ENCODE measurements around the gene NSMCE1.

Gene NSMCE1

DNA sequence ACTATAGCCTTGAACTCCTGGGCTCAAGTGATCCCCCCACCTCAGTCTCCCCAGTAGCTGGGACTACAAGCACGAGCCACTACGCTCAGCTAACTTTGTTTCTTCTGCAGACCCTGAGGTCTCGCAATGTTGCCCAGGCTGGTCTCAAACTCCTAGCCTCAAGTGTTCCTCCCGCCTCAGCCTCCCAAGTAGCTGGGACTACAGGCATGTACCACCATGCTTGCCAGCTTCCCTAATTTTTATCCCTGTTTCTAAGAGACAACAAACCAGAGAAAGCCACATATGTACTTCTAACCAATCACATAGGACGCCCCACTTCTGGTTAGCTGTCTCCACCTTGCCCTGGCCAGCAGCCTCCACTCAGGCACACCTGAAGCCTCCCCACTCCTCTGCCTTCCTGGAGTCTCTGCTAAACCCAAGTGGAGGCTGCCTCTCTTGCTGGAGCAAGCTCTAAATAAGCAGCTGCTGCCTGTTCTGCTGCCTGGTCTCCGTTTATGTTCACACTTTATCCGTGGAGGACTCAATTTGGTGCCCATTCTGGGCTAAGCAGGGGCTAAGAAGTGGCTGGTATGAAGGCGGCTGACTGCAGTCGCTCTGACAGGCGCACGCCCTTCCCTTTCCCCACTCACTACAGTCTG lies 24.7 kb downstream of the NSMCE1 start:
- no peak for DNase-seq (ENCODE audit: low spot score)

DNA sequence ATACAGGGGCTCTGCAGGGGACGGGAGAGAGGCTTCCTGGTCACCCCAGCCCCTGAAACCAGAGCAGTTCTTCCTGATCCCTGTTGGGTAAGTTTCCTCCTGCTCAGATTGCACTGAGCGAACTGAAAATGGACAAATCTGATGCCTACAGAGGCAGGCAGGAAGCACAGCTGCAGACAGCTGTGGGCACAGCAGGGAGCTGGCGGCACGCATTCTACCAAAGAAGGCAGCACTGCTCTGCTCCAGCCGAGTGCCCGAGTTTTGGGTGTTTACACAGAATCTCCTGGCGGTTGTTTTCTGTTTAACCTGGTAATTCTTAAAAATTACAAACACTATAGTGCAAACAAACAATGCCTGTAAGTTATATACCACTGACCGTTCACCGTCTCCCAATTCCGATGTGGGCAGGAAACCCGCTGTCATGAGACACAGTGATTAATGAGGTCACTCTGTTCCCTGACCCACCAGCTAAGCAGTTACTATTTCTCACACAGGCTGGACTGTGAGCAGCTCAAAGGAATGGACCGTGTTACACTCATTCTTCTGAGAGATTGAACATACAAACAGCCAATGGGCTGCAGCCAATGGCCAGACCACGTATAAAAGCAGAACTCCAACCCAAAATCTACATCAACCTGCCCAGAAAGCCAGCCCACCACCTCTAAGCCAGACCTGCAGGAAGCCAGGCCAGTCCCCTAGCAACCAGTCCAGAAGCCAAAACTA lies 25.5 kb downstream of the NSMCE1 start:
- peak; percentile 83 for DNase-seq (ENCODE audit: low spot score)

DNA sequence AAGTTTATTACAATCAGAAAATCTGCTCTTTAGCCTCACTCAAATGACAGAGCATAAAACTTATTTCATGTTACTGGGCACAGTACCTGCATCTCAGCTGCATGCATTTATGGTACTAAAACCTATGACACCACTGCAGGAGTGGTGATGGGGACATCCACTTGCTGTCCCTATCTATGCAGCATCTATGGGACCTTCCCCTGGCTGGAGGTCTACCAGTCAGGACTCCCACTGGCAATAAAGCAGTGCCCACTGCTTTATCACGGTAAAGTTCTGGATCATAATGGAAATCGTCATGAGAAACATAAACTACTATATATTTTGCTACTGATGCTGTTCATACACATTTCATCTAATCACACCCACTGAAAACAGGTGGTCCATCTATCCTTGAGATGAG lies 26.2 kb downstream of the NSMCE1 start:
- no peak for DNase-seq (ENCODE audit: low spot score)

DNA sequence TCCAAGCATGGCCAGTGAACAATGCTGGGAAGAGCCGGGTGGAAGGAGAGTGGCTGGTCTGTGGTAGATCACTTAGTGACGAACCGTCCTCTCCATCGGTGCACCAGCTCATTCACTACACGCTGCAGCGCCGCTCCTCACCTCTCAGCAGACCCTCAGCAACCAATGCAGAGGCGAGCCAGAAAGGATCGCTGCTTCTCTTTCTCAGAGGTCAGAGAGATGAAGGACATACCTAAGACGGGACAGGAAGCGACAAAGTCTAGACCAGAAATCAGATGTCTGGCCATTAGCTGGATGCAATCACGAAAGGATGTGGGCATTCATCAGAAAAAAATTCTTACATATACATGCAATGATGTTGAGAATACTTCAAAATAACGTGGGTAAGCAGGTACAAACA lies 26.9 kb downstream of the NSMCE1 start:
- DNase-seq (ENCODE audit: low spot score) = no peak

DNA sequence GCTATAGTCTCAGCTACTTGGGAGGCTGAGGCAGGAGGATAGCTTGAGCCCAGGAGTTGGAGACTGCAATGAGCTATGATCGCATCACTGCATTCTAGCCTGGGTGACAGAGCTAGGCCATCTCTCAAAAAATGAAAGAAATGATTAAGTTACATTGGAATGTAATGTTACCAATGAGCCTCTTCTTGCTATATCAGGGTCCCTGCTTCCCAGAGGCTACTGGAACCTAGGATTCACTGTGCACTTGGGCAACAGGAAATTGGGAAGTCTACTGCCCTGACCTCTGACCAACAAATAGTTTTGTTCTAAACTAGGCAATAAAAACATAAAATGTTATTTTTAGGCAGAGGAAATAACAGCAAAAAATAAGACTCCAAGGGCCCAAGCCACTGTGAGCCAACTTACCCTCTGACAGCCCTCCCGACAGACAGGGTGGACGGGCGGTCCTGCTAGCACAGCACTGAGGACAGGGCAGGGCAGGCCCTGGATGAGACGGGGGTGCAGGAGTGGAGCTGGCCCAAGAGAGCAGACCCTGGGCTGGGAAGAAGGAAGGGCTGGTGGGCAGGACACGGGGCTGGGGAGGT lies 27.5 kb downstream of the NSMCE1 start:
- DNase-seq (ENCODE audit: low spot score) = peak; percentile 70

DNA sequence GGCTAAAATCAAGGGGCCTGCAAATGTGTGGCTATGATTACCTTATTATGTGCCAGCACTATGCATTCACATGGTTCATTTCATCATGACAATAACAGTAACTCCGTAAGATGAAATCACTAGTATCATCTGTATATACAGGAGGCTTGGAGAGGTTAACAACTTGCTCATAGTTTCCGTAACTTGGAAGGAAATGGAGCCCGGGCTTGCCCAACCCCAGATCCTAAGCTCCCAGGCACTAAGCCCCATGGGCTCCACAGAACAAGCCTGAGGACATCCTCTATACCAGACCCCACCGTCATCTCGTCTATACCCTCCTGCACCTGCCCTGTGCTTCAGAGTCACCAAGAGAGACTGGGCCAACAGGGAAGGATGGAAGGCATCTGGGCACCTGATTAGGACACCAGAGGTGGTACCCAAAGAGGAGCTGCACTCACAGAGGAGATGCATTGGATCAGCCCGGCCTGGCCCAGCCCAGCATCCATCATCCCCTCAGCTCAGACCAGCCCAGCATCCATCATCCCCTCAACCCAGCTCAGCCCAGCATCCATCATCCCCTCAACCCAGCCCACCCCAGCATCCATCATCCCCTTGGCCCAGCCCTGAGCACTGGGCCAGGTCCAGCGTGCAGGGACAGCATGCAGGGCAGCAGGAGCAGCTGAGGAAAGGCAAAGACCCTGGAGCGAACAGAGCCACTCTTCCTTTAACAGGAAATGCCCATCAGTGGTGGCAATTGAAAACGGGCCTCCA lies 28.5 kb downstream of the NSMCE1 start:
- DNase-seq (ENCODE audit: low spot score) = no peak

DNA sequence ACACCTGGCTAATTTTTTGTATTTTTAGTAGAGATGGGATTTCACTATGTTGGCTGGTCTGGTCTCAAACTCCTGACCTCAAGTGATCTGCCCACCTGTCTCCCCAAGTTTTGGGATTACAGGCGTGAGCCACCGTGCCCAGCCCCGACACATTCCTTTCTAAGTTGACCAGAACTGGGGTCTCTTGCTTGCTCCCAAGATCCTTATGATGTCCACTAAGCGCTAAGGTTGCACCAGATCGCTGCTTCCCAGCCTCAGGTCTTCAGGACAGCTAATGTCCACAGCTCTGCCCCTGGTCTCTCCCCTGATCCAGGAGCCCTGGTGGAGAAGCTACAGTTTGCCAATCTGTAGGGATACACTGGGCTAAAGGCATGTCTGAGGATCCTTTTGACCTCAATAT lies 29.5 kb downstream of the NSMCE1 start:
- no peak for DNase-seq (ENCODE audit: low spot score)

DNA sequence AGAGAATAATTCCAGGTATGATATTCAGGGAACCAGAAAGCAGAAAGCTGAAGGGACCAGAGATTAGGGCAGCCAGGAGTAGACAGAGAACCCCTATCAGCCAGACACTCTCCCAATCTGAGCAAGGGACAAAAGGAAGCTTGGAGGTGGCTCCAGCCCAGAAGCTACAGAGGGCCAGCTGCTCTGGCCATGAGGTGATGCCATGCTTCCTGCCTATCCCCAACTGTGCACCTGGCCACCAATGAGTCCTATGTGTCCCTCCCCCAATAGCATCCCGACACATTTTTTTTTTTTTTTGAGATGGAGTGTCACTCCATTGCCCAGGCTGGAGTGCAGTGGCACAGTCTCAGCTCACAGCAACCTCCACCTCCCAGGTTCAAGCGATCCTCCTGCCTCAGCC lies 30.0 kb downstream of the NSMCE1 start:
- DNase-seq (ENCODE audit: low spot score) = no peak

DNA sequence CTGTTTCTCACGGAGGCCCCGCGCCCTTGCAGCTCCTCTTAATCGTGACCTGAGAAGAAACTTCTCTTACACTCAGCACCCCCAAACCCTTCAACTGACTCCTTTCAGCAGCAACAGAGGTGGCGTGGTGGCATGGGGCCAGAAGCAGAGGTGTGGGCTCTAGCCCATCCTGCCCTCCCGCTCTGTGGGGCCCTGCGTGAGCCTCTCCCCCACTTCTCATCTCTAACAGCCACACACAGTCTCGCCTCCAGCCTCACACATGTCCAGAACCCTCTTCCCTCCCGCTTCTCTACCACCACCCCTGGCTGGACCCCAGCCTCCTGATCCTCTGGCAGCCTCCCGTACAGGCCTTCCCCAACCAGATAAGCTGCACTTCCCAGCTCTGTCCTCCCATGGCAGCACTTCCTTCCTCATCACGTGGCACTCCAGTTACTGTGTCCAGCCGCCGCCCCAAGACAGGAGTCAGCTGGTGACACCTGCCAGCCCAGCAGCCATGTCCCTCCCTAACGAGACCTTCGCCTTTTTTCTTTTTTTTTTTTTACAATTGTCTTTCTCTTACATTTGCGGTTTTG lies 30.5 kb downstream of the NSMCE1 start:
- no peak for DNase-seq (ENCODE audit: low spot score)

DNA sequence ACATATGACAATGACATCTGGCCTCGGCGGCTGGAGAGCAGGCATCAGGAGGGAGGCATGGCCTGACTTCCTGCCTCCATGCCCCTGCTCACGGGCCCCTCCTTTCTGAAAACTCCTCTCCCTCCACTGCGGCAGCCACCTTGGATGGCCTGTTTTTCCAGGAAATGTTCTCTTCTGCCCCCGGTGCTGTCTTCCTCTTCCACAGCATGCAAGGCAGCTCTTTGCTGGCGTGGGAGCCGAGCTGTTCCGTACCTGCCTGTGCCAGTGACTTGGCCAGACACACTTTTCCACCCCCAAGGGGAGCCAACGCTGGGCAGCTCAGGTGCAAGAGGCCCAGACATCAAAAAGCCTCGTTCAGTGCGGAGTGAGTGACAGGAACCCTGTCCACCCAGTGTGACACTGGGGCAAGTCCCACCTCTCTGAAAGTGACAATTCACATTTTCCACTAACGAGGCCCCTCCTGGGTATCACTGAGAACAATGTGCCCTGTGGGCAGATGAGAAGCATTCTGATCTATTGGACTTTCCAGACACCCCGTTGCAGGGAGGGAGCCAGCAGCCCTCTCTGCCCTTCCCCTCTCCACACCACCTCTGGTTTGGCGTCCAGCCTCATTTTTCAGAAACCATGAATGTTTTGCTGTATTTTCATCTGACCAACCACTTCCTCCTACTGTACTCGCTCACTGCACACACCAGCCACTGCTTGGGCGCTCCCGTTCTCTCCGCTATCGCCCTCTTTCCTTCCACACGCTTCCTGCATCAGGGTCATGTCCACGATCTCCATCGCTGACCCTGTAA lies 31.2 kb downstream of the NSMCE1 start:
- no peak for DNase-seq (ENCODE audit: low spot score)

DNA sequence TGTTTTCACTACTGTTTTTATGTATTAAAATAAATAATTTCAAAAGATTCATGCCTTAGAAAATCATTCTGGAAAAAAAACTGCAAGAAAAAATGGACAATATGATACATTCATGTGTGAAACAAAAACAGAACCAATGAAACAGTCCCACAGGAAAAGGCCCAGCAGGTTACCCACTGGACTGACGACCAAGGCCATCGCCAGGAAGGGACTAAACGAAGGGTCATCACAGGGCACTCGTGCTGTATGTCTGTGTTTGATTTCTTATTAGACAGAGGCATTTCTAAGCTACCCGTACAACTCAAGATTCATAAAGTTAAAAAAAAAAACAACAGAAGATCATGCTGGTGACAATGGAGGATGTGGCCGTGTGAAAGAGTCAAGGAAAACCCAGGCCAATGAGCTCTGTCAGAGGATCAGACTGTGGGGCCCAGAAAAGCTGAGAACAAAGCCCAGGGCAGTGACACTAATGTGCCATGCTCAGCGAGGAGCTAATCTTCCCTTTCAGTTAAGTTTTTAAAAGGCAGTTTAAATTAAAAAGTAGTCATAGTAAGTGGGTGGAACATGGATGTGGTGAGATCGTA lies 31.8 kb downstream of the NSMCE1 start:
- DNase-seq (ENCODE audit: low spot score) = no peak

DNA sequence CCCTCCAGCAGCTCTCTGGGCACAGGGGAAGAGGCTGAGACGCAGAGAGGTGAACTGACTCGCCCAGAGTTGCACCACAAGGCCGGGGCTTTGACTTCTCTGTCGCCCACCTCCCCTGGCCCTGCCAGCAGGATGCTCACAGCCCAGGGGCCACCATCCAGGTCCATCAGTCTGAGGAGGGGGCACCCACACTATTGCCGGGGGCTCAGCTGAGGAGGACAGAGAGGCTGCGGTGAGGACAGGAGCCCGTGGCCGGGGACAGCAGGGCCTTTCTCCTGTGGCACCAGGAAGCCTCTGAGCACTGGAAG lies 32.7 kb downstream of the NSMCE1 start:
- DNase-seq (ENCODE audit: low spot score) = no peak

DNA sequence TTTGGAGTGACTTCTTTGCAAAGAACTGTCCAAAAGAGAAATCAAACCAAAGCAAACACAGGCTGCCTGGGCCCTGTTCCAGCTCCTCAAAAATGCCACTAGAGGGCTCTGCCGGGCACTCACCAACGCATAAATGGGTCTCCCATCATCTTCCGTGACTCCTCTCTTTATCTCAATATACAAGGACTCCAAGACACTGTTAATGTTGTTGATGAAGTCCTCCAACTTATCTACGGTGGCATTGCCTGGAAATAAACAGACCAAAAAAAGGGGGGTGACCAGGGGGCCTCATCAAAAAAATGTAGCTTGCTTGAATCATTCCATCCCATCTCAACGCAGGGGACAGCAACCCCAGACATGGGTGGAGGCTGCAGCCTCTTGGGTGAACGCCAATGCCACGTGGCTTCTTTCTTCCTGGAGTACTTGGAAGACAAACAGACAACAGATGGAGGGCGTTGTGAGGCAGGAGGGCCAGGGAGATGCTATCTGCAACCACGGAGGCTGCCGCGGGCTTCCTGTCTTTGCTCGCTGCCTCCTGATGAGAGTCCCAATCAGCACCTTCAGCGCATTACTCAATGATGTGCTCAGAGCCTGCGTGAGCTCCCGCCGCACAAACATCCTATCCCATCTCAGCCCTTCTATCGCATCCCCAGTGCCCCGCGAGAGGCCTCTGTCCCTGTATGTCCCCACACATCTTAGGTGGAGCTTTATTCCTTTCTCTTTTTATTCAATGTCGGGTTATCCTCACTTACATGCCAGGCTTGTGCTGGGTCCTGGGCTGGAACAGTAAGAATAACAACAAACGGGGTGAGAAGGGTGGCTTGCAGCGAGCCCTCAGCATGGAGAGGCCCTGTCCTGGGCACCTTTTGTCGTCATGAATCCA lies 33.3 kb downstream of the NSMCE1 start:
- DNase-seq (ENCODE audit: low spot score) = peak; percentile 67

DNA sequence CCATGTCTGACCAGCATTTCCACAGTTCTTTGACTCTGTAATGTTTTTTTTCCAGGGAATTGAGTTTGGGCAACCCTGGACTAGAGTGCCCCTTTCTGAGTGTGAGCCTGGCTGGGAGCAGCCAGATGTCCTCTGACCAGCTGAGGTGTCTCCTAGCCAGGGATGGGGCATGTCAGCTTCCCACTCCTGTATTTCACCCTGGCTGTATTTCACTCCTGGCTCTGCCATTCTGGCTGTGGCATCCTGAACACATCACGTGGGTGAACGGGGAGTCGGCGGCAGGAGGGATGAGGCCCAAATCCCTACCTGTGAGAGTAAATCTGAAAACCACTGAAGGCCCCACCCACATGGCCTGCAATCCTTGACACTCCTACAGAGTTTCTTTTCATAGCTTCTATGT lies 34.0 kb downstream of the NSMCE1 start:
- DNase-seq (ENCODE audit: low spot score) = no peak

DNA sequence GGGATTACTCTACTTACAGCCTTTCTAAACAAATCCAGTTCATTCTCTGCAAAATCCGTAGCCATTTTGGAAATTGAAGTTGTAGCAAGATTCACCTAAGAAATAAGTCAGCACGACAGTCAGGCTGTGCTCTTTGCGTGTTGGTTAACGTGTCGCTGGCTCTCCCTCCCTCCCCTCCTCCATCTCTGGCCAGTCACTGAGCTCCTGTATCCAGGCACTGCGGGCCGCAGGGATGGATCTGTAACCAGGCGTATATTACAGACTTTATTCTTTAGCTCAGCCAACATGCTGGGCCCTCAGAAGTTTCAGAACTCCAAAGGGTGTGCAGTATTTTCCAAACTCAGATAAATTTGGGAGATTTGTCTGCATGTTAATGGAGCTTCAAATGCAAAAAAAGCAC lies 34.4 kb downstream of the NSMCE1 start:
- no peak for DNase-seq (ENCODE audit: low spot score)

DNA sequence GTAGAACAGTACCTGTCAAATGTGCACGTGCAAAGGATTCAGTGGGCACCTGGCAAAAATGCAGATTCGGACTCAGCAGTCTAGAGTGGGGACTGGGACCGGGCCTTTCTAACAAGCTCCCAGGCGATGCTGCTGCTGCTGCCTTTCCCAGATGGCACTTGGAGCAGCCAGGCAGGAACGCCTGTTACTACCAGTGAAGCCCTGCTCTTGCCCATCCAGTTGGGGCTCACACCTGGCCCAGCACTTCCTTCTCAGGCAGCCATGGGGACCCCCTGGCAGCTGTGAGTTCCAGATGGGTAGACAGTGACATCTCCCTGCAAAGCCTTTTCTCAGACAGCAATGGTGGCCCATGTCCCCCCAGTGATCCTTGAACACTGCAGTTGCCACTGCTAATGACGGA lies 34.8 kb downstream of the NSMCE1 start:
- no peak for DNase-seq (ENCODE audit: low spot score)

DNA sequence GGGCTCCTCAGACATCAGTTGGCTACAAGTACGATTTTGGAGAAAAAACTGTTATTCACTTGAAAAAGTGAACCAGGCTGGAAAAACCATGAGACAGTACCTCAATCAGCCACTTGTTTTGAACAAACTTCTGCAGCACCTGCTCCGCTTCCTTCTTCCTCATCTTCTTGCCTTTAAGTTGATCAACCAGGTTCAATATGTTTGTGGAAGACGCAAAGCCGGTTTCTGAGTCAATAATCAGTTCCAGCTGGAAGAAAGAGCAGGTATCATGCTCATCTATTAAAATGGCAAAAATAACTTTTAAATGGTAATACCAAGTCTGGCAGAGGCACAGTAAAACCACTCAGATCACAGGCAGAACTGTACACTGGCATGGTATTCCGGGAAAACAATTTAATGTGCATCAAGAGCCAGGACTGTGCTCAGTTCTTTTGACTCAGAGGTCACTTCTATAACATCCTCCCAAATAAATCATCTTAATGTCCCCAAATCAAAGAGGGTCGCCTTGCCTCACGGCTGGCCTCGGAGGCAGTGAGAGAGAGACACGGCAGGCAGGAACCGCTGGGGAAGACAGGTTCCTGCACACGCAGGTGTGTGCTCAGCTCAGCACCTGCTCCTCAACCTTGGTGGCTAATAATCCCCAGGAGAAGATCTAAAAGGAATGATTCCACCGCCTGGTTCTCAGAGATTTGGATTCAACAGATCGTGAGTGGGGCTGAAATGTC lies 35.5 kb downstream of the NSMCE1 start:
- DNase-seq (ENCODE audit: low spot score) = no peak

DNA sequence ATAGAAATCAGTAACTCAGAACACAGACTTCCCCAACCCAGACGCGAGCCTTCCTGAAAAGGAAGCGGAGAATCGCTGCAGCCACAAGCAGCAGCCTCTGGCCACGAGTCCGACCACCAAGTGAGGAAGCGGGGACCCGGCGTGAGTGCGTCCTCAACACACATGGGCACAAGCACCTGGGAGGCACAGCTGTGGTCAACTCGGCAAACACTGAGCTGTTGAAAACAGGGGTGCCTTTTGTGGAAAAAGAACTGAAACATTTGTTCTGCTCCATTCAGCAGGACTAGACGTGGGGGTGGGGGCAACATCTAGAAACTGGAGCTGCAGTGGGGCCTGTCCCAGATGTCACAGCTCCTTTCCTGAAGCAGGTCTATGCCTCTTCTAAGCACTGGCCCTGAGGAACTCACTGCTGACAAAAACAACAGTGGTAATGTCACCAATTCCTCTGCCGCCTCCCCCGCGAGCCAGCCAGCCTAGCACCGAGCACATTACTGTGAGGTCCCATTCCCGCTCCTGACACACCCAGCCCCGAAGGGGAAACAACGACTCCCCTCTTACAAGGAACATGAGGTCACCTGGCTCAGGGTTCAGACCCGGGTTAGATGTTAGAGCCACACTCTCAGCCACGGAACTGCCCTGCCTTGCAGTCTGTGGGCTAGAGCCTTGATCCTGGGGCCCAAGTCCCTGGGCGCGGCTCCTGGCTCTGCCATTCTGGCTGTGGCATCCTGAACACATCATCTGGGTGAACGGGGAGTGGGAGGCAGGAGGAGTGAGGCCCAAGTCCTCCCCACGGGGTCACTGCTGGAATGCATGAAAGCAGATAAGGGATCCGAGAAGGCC lies 36.3 kb downstream of the NSMCE1 start:
- no peak for DNase-seq (ENCODE audit: low spot score)

DNA sequence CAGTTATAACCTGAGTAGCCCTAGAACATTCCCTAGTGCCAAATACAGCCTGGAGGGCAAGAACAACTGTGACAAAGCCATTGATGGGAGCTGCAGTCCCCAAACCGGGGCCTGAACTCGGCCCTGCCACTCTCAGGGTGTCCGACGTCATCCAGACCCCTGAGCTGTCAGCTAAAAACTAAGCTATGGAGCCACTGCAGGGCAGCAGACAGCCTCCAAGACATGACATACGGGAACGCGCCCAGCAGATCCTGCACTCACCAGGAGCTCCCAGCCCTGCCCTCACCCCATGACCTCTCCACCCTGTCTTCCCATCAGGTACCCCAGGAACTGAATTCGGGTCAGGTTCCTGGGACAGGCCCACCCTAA lies 36.9 kb downstream of the NSMCE1 start:
- DNase-seq (ENCODE audit: low spot score) = no peak

Data from kidney tubule cell (primary cell).